UCSD-AML1 (cell line): ENCODE data around the gene PCSK5.

Experiments
- DNase-seq: peaks from one replicate; lab custom pipeline; 2025; ENCODE audit not compliant: unreplicated experiment; lab: John Stamatoyannopoulos, UW

The PCSK5 gene

GRCh38 chr9:75998096-75998780, 107.8 kb downstream of the PCSK5 start:
- no peak for DNase-seq

- DNase-seq: no peak
Observed at GRCh38 chr9:76001459-76001858, 111.0 kb downstream of the PCSK5 start.

- no peak for DNase-seq
Observed at GRCh38 chr9:76003041-76003440, 112.6 kb downstream of the PCSK5 start.

GRCh38 chr9:76004526-76004925, 114.1 kb downstream of the PCSK5 start:
- no peak for DNase-seq

DNA sequence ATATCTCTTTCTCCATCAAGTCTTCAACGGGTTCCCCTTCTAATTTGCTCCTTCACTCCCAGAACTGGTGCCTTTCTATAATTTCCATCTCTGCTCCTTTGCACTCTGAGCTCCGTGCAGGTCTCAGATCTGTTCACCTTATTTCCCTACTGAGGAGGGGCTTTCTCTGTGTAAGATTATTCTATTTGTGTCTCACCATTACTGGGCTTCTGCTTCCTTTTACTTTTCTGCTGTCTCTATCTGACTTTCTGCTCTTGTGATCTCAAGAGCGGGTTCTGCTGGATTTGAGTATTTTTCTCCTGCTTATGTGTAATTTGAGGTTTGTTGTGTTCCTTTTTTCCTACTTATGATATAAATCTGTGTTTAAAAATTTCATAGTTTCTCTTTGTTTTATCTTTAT, 117.5 kb downstream of the PCSK5 start:
- no peak for DNase-seq

DNA sequence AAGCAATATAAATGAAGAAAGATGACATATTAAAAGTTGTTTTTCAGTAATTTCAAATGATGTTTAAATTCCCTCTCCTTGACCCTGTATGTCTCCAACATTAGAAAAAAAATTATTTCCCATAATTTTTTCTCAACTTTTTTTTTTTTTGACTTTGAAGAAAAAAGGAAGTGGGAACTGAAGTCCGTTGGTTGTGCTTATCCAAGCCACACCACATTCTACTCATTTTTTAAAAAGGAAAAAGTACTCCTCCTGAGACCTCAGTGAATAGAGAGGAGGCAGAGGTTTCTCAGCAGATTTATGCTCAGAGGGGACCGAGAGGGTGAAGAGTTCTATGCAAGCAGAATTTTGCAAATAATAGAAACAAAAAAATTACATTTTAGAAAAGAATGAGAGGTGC, 123.3 kb downstream of the PCSK5 start:
- no peak for DNase-seq

DNA sequence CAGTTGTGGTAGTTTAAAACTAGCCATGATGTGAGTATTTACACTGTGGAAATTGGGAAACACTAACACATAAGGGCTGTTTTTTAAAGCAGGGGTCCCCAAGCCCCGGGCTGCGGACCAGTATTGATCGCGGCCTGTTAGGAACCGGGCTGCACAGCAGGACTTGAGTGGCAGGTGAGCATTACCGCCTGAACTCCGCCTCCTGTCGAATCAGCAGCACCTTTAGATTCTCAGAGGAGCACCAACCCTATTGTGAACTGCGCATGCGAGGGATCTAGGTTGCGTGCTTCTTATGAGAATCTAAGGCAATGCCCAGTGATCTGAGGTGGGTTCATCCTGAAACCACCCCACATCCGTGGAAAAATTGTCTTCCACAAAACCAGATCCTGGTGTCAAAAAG, 127.8 kb downstream of the PCSK5 start:
- DNase-seq: no peak

GRCh38 chr9:76018761-76019160, 128.3 kb downstream of the PCSK5 start:
- DNase-seq: no peak

DNA sequence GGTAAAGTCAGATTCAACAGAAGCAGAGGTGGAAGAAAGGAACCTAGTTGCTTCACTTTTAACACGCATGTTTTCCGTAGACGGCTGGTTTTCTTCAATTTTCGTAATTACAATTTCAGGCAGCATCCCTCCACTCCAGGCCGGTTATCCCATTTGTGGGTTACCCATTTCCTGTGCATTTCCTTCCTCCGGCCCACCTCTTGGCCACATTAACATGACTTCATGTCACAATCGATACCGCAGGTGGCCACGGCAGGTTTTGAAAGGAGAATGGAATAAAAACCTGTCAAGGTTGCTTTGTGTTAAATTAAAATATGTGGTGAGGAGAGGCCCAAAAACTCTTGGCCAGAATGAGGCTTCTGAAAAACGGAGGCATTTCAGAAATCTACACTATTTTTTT, 130.2 kb downstream of the PCSK5 start:
- no peak for DNase-seq

DNA sequence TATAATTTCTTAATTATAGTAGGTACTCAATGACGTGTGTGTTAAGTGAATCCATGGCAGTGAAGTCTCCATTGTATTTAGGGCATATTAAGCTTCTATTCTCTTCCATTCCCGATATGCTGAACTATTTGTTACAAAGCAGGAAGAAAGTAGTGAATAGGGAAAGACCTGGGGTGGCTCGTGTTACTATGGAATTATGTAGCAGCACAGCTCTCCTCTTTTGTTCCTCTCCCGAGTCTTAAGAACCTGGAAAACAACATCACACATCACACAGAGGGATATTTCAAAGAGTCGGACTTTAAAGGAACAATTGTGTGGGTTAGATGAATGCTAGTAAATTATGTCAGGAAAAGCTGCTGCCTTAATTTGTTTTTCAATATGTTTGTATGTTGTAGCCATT, 131.8 kb downstream of the PCSK5 start:
- DNase-seq: no peak

DNA sequence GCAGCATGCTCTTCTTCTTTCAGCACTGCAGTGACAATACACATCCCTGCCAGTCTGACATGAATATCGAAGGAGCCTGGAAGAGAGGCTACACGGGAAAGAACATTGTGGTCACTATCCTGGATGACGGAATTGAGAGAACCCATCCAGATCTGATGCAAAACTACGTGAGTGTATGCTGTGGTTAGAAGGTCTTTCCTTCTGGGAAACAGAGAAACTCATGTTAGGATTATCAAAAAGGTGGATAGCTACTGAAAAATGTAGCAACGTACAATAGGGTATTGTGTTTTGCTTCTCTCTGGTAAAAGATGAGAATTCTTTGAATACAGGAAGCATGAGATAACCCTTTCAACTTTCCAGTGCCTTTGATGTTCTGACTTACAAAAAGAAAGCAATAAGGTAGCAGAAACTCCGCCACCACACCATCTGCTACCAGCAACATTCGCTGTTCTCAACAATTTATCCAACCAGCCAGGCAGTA, 133.3 kb downstream of the PCSK5 start:
- no peak for DNase-seq

- DNase-seq: no peak
Observed at GRCh38 chr9:76025286-76025685, 134.8 kb downstream of the PCSK5 start.

GRCh38 chr9:76026796-76027195, 136.3 kb downstream of the PCSK5 start:
- DNase-seq: no peak

DNA sequence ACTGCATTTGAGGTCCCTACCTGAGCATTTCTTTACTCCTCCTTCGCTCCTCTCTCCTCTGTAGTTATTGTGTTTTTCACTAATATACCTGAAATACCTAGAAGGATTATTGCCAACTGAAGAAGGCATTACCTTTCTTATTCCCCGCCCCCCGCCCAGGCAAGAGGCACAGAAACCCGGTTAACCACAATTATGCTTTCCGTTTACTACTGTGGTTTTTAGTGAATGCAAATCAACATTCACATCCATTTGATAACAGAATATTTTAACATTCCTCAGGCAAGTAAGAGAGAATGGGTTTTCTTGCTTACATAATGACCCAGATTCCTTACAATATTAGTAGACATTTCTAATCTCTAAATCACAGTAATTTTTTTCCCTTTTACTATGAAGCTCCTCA, 136.9 kb downstream of the PCSK5 start:
- DNase-seq: no peak

DNA sequence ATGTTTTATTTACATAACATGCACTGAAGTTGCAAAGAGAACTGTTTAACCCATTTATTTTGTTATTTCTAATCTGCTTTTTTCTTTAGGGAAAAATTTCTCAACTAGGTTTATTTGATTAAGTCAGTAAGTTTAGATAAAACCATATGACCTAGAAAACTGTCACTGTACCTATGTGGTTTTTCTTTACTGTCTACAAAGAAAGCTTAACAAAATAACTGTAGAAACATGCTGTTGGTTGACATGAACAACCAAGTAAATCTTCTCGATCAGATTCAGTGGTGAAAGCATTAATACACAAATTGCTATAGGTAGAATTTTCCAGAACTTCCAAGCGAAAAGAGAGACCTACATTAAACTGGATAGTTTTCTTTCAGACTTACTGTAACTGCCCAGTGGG, 137.4 kb downstream of the PCSK5 start:
- no peak for DNase-seq

GRCh38 chr9:76032038-76032796, 141.7 kb downstream of the PCSK5 start:
- no peak for DNase-seq

GRCh38 chr9:76032797-76033373, 142.4 kb downstream of the PCSK5 start:
- DNase-seq: no peak

DNA sequence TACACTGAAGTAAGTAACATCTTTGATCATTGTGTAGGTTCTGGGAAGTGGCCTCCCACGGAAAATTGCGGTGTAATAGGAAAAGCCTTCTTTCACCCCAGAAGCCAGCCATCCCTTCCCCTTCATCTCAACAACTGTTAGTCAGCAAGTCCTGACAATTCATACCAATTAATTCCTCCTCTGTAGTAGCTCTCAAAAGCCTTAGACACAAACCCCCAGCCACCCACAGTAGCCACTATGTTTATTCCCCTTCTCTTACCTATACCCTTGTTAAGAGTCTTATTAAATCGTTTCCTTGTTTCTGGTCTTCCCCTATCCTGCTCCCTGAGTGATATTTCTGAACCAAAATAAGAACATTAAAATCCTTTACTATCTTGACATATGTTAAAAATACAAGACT, 143.6 kb downstream of the PCSK5 start:
- DNase-seq: no peak

DNA sequence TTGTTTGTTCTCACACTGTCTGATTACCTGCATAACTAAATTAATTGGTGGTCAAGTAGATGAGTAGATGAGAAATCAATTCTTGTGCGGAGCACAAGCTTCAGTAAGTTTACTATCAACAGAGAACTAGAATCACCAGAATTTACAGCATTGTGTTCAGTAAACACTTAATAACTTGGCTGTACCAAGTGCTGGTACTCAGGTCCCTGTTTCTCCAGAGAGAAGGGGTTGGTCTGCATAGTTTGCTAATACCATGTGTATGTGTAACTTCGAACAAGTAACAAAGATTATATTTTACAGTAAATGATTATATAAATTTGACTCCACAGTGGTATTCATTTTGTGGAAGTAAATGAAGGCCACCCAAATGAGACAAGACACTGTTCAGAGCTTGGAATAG, 146.3 kb downstream of the PCSK5 start:
- DNase-seq: no peak

DNA sequence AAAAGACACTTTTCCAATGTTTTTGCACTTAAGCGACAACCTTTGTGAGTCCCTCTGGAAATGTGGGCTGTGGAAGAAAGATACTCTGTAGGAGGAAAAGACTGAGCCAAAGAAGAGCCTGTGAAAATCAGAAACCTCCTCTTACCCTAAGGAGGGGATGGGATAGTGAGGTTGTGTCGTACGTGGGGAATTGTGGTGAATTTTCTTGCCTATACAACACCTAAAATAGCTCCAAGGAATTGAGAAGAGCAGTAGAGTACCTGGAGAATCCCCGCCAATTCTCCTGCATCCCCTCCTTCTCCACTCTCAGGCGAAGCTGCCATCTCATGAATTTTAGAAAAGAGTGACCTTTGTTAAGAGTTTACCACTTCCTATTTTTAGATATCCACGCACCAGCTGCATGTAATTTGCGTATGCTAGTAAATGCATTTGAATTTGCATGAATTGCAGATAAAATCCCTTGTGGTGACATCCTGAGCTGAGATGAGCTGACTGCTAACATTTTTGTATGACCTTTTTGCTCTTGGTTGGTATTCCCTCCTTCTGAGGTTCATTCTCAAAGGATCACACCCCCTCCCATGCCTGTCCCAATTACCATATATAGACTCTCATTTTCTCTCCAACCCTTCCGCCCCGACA, 147.2 kb downstream of the PCSK5 start:
- DNase-seq: no peak

GRCh38 chr9:76038431-76038830, 148.0 kb downstream of the PCSK5 start:
- no peak for DNase-seq
